B cell (primary cell): ENCODE measurements around the gene TMEM161B. TPM values are rescaled to one million over a fixed set of nuclear protein-coding genes. Genes with fewer than 3 reads are reported as not detected.

ENCODE experiments used
- ATAC-seq: fragments of 200-7000 bp; cut with Tn5 transposase; one replicate; pipeline ENCODE4 v1.10.0; 2021; ENCODE audit warnings: low read depth, mild to moderate bottlenecking, moderate number of reproducible peaks, moderate library complexity
- CTCF ChIA-PET: fragments of 350-600 bp; sonication (Branson Sonifier 250); formaldehyde crosslinking; loops from one replicate; lab custom pipeline; 2021; ENCODE audit warnings: antibody characterized with exemption, inconsistent platforms; lab: Charles Lee
- POLR2A ChIA-PET: fragments of 350-600 bp; sonication (Branson Sonifier 250); formaldehyde crosslinking; loops from one replicate; lab custom pipeline; 2021; ENCODE audit warnings: antibody characterized with exemption; lab: Charles Lee
- DNase-seq: peaks from one replicate; pipeline ENCODE4 v3.0.0; 2013
- H2AFZ ChIP-seq: 2 replicates; pipeline ENCODE4 v1.6.1; 2012; ENCODE audit warnings: mild to moderate bottlenecking, low read depth, low read length; ENCODE audit not compliant: insufficient read depth, poor library complexity, severe bottlenecking
- H3K27ac ChIP-seq, 2 donors: 1 replicate in 1 of 2; 2 replicates in 1 of 2; pipeline ENCODE4 v1.5.1; 2012 to 2013; ENCODE audit warnings: low read length in 2 of 2, mild to moderate bottlenecking in 2 of 2, moderate library complexity in 1 of 2
- H3K27me3 ChIP-seq, 4 experiments: fragments of 200-600 bp in 1 of 4; sonication (generic) in 1 of 4; replicated peaks in 1 of 4; 1 replicate in 2 of 4; 2 replicates in 2 of 4; pipeline versions ENCODE4 v1.6.1 to v1.7.0; 2013 to 2016; ENCODE audit warnings: low read length in 3 of 4, mild to moderate bottlenecking in 2 of 4, mixed read lengths in 1 of 4, moderate library complexity in 1 of 4; ENCODE audit not compliant: insufficient read depth in 4 of 4, control insufficient read depth in 3 of 4; ENCODE audit errors: control extremely low read depth in 1 of 4
- H3K36me3 ChIP-seq, 2 experiments: replicated peaks in 1 of 2; 1 replicate in 1 of 2; 2 replicates in 1 of 2; pipeline versions ENCODE4 v1.6.1 to v1.7.1; 2013; ENCODE audit warnings: low read length in 1 of 2; ENCODE audit not compliant: insufficient read depth in 2 of 2, control insufficient read depth in 1 of 2; ENCODE audit errors: control extremely low read depth in 1 of 2, extremely low read depth in 1 of 2
- H3K4me1 ChIP-seq, 2 donors: fragments of 200-600 bp in 1 of 2; sonication (generic) in 1 of 2; 1 replicate in 1 of 2; 2 replicates in 1 of 2; pipeline versions ENCODE4 v1.5.1 to v1.6.1; 2013 to 2017; ENCODE audit warnings: low read length in 2 of 2; ENCODE audit not compliant: control insufficient read depth in 2 of 2, insufficient read depth in 2 of 2
- H3K4me2 ChIP-seq: replicated peaks from 2 replicates; pipeline ENCODE3; 2012; ENCODE audit warnings: mild to moderate bottlenecking, low read depth, low read length; ENCODE audit not compliant: poor library complexity, severe bottlenecking
- H3K4me3 ChIP-seq, 5 experiments: fragments of 200-600 bp in 1 of 5; sonication (generic) in 1 of 5; 1 replicate in 3 of 5; 2 replicates in 2 of 5; pipeline versions ENCODE4 v1.5.1 to v1.7.0; 2011 to 2016; ENCODE audit warnings: low read length in 4 of 5, mild to moderate bottlenecking in 4 of 5, low read depth in 2 of 5, control low read depth in 1 of 5, moderate library complexity in 1 of 5; ENCODE audit not compliant: insufficient read depth in 1 of 5; ENCODE audit errors: control extremely low read depth in 1 of 5, extremely low read depth in 1 of 5
- H3K79me2 ChIP-seq: fragments of 200-600 bp; sonication (generic); one replicate; pipeline ENCODE4 v1.6.0; 2016; ENCODE audit warnings: low read length; ENCODE audit not compliant: control insufficient read depth, insufficient read depth
- H3K9ac ChIP-seq: fragments of 200-600 bp; sonication (generic); 2 replicates; pipeline ENCODE4 v1.6.1; 2017; ENCODE audit warnings: mild to moderate bottlenecking, low read length, moderate library complexity
- H3K9me3 ChIP-seq, 3 donors: one replicate each; pipeline versions ENCODE4 v1.6.1 to v1.7.1; 2013; ENCODE audit warnings: low read length in 2 of 3; ENCODE audit not compliant: control insufficient read depth in 2 of 3, insufficient read depth in 1 of 3; ENCODE audit errors: control extremely low read depth in 1 of 3
- H4K20me1 ChIP-seq: 2 replicates; pipeline ENCODE4 v1.6.0; 2012; ENCODE audit warnings: mild to moderate bottlenecking, low read length; ENCODE audit not compliant: insufficient read depth, control insufficient read depth, poor library complexity, severe bottlenecking
- H3K27ac Mint-ChIP-seq: one replicate; pipeline ENCODE4 v1.8.0; 2021; ENCODE audit warnings: mixed read lengths
- H3K27me3 Mint-ChIP-seq: one replicate; pipeline ENCODE4 v1.8.0; 2021; ENCODE audit warnings: mixed read lengths
- H3K4me1 Mint-ChIP-seq: one replicate; pipeline ENCODE4 v1.8.0; 2021; ENCODE audit warnings: mixed read lengths
- H3K4me3 Mint-ChIP-seq: one replicate; pipeline ENCODE4 v1.8.0; 2021; ENCODE audit warnings: mixed read lengths
- H3K9me3 Mint-ChIP-seq: one replicate; pipeline ENCODE4 v1.8.0; 2022; ENCODE audit warnings: mixed read lengths; ENCODE audit not compliant: insufficient read depth
- CTCF ChIP-seq: fragments of 200-600 bp; IDR thresholded peaks from one replicate; pipeline ENCODE4 v1.8.0; 2022; ENCODE audit warnings: antibody characterized with exemption, mild to moderate bottlenecking
- EZH2 ChIP-seq: IDR thresholded peaks from 2 replicates; pipeline ENCODE4 v1.6.1; 2012; ENCODE audit warnings: borderline replicate concordance, low read depth, mild to moderate bottlenecking, moderate library complexity, low read length; ENCODE audit not compliant: insufficient read depth, poor library complexity, severe bottlenecking
- WGBS: methylation state at CpG from one replicate; pipeline ENCODE4 v1.1.5; 2013; ENCODE audit warnings: missing lambda C conversion rate; ENCODE audit not compliant: insufficient coverage; 5-methylcytosine and 5-hydroxymethylcytosine counted together
- intact Hi-C: fragments of 100-400 bp; cut with micrococcal nuclease; formaldehyde crosslinking; loops from one replicate; pipeline ENCODE4 v1.10.0; 2022
- polyA plus RNA-seq: library from polyadenylated mRNA; depleted of rRNA; stranded (reverse); fragments of >200 nt; gene quantifications from 2 replicates; pipeline ENCODE4 v1.2.3, GENCODE V29; 2012
- total RNA-seq, 2 donors: library from RNA; stranded (reverse); fragments of 120-200 nt in 1 of 2; gene quantifications; 1 replicate in 1 of 2; 2 replicates in 1 of 2; pipeline versions ENCODE4 v1.2.3 to v1.2.4, GENCODE V29; 2013 to 2022

The TMEM161B gene
- total and polyA plus RNA-seq, 2 donors (not counting 1 experiment from before 2014, with no cell fraction given) = 12.7 to 32.2 TPM

- no peaks in the 10 kb centered on the region for H4K20me1 ChIP-seq
- no peaks in the 10 kb centered on the region for H3K79me2 ChIP-seq
- Mint-ChIP-seq H3K9me3 (no peaks in the 10 kb centered on the region), H3K4me3 (no peak overlapping the region), H3K4me1 (no peaks in the 10 kb centered on the region), H3K27ac (no peak overlapping the region), H3K27me3 (no peaks in the 10 kb centered on the region)
- no peak overlapping the region for H3K4me3 ChIP-seq
- H3K4me1 ChIP-seq = no peaks in the 10 kb centered on the region
- no peak overlapping the region for H3K9ac ChIP-seq
- CTCF ChIA-PET = no interaction called here
- H3K36me3 ChIP-seq = peaks cover 7 to 14% of the 10 kb centered on the region in 2 experiments
- no peak overlapping the region for H2AFZ ChIP-seq
- no peak overlapping the region for H3K27ac ChIP-seq
- POLR2A ChIA-PET = no interaction called here
- H3K4me2 ChIP-seq = no peak overlapping the region
- DNase-seq (no peak), ATAC-seq (no peak)
- TF ChIP-seq EZH2 (no peak), CTCF (no peak)
- intact Hi-C loops = no loop called here
- no CpG with 5 or more reads among the region's 1 CpG for WGBS
- H3K27me3 ChIP-seq = no peaks in the 10 kb centered on the region
- no peaks in the 10 kb centered on the region for H3K9me3 ChIP-seq
Observed at GRCh38 chr5:88230546-88231066, 38.0 kb downstream of the TMEM161B start.

- H3K36me3 ChIP-seq = peaks cover 9 to 12% of the 10 kb centered on the region in 2 experiments
- H3K9ac ChIP-seq = no peak overlapping the region
- DNase-seq = no peak
- H3K27ac ChIP-seq = no peak overlapping the region
- H3K79me2 ChIP-seq = no peaks in the 10 kb centered on the region
- Mint-ChIP-seq H3K4me3 (no peak overlapping the region), H3K27ac (peak overlapping the region; percentile 20), H3K27me3 (no peaks in the 10 kb centered on the region), H3K4me1 (no peaks in the 10 kb centered on the region), H3K9me3 (no peaks in the 10 kb centered on the region)
- H2AFZ ChIP-seq = no peak overlapping the region
- no peak overlapping the region for H3K4me3 ChIP-seq
- H3K4me2 ChIP-seq = no peak overlapping the region
- ATAC-seq = no peak
- intact Hi-C loops = no loop called here
- H3K27me3 ChIP-seq = no peaks in the 10 kb centered on the region
- ChIA-PET POLR2A (no interaction called here), CTCF (no interaction called here)
- TF ChIP-seq EZH2 = no peak
- no peak for TF ChIP-seq CTCF
- H4K20me1 ChIP-seq = no peaks in the 10 kb centered on the region
- H3K4me1 ChIP-seq = no peaks in the 10 kb centered on the region
- no peaks in the 10 kb centered on the region for H3K9me3 ChIP-seq
- 100% methylated on average over 3 of the region's 6 CpGs for WGBS
Observed at GRCh38 chr5:88226881-88227450, 41.7 kb downstream of the TMEM161B start.
